ENCODE measurements around the gene VCL. TPM values are rescaled to one million over a fixed set of nuclear protein-coding genes. Genes with fewer than 3 reads are reported as not detected.

The VCL gene
- total RNA-seq, 1 experiment from 2014 or later: 106 TPM

DNA sequence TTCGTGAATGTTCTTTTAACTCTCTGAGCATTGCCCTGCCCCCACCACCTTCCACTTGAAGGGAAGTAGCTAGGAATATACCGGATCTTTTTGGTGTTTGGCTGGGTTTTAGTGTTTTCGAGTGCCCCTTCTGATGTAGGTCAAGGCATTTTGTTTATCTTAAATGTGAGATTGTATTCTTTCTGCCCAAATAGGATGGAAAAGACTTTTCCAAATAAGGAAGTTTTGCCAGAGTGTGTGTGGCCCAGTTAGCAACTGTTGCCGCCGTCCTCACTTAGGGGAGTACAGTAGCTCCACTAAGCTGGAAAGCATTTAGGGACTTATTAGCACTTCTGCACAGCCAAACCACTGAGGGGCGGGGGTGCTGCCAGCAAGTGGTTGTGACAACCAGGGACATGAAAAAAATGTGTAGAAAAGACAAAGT, 29.8 kb upstream of the VCL start:
- no peaks in the 10 kb centered on the region for H4K20me1 ChIP-seq (ENCODE audit: insufficient read depth)
- intact Hi-C loops (cut with micrococcal nuclease): no loop called here
- H3K9me2 ChIP-seq (ENCODE audit: insufficient read depth): no peaks in the 10 kb centered on the region
- H3K4me1 ChIP-seq (ENCODE audit: control insufficient read depth in 1 of 2, insufficient read depth in 2 of 2, low read length in 2 of 2): peaks cover 44 to 63% of the 10 kb centered on the region in 2 experiments
- H3K9me3 ChIP-seq (ENCODE audit: control insufficient read depth in 1 of 2, insufficient read depth in 1 of 2, low read depth in 1 of 2, low read length in 2 of 2): no peaks in the 10 kb centered on the region
- H3K9ac ChIP-seq (ENCODE audit: low read length): peak overlapping the region; percentile 69
- H3K79me2 ChIP-seq (ENCODE audit: insufficient read depth, low read length): no peaks in the 10 kb centered on the region
- RAD21 ChIA-PET (ENCODE audit: low non-redundant PET in 1 of 2, low total read pairs in 2 of 2, uncharacterized antibody in 2 of 2, unreplicated experiment in 2 of 2): no interaction called here
- no peaks in the 10 kb centered on the region for H3K27me3 ChIP-seq (ENCODE audit: insufficient read depth, low read length)
- ATAC-seq (no peak), DNase-seq (ENCODE audit: low read depth, low spot score) (no peak)
- TF ChIP-seq SRF (IDR thresholded peaks at IDR 0.05; ENCODE audit: low read depth) (peak; percentile 67), RAD21 (IDR thresholded peaks at IDR 0.05; ENCODE audit: low read depth) (no peak)
- no peak overlapping the region for H3K4me3 ChIP-seq (replicated peaks in 1 of 2; ENCODE audit: low read depth in 1 of 2, low read length in 2 of 2)
- peak overlapping the region; percentile 73 for H2AFZ ChIP-seq (ENCODE audit: low read depth, low read length, poor library complexity, severe bottlenecking)
- peak overlapping the region; percentile 100 for H3K27ac ChIP-seq (ENCODE audit: low read depth, low read length)
- H3K36me3 ChIP-seq (ENCODE audit: control insufficient read depth in 1 of 2, insufficient read depth in 2 of 2, low read length in 2 of 2): no peaks in the 10 kb centered on the region
- CTCF ChIA-PET: no interaction called here
- H3K4me2 ChIP-seq (ENCODE audit: low read length): peak overlapping the region; percentile 62
- BruUV-seq (replicated peaks): no TSS peak
- POLR2A ChIA-PET: interaction anchor here (0.7 to 5.8 kb wide), 4 partner anchors 26 to 80 kb away, joined by 3 to 36 read pairs (median 7); no protein-coding TSS in a partner anchor

- ChIA-PET POLR2A (interaction anchor here (1.5 to 5.8 kb wide), 2 partner anchors 25 to 81 kb away, joined by 5 to 36 read pairs; no protein-coding TSS in a partner anchor), RAD21 (ENCODE audit: low non-redundant PET in 1 of 2, low total read pairs in 2 of 2, uncharacterized antibody in 2 of 2, unreplicated experiment in 2 of 2) (interaction anchor here in 1 of 2 experiments (0.6 kb wide), 1 partner anchor 12 kb away, joined by 3 read pairs; no protein-coding TSS in a partner anchor), CTCF (no interaction called here)
- no peak overlapping the region for H3K4me3 ChIP-seq (replicated peaks in 1 of 2; ENCODE audit: low read depth in 1 of 2, low read length in 2 of 2)
- no peaks in the 10 kb centered on the region for H3K27me3 ChIP-seq (ENCODE audit: insufficient read depth, low read length)
- H3K4me1 ChIP-seq (ENCODE audit: control insufficient read depth in 1 of 2, insufficient read depth in 2 of 2, low read length in 2 of 2): peaks cover 40 to 56% of the 10 kb centered on the region in 2 experiments
- intact Hi-C loops (cut with micrococcal nuclease): no loop called here
- no peaks in the 10 kb centered on the region for H3K79me2 ChIP-seq (ENCODE audit: insufficient read depth, low read length)
- no peak overlapping the region for H3K4me2 ChIP-seq (ENCODE audit: low read length)
- no peaks in the 10 kb centered on the region; the same call in 1 of the 2 replicates for H3K9me2 ChIP-seq (ENCODE audit: insufficient read depth)
- H2AFZ ChIP-seq (ENCODE audit: low read depth, low read length, poor library complexity, severe bottlenecking): peak overlapping the region; percentile 84
- H4K20me1 ChIP-seq (ENCODE audit: insufficient read depth): no peaks in the 10 kb centered on the region
- no peaks in the 10 kb centered on the region for H3K9me3 ChIP-seq (ENCODE audit: control insufficient read depth in 1 of 2, insufficient read depth in 1 of 2, low read depth in 1 of 2, low read length in 2 of 2)
- TF ChIP-seq SRF (IDR thresholded peaks at IDR 0.05; ENCODE audit: low read depth) (no peak), EZH2phosphoT487 (IDR thresholded peaks at IDR 0.05; ENCODE audit: borderline replicate concordance) (no peak), ZBTB33 (IDR thresholded peaks at IDR 0.05; ENCODE audit: extremely low read depth, insufficient replicate concordance, low read length) (no peak)
- TF ChIP-seq, protein P1, sequence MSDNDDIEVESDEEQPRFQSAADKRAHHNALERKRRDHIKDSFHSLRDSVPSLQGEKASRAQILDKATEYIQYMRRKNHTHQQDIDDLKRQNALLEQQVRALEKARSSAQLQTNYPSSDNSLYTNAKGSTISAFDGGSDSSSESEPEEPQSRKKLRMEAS (IDR thresholded peaks at IDR 0.05): no peak
- no peak overlapping the region for H3K9ac ChIP-seq (ENCODE audit: low read length)
- no peak for DNase-seq (ENCODE audit: low read depth, low spot score)
- ATAC-seq: no peak
- H3K27ac ChIP-seq (ENCODE audit: low read depth, low read length): no peak overlapping the region
- BruUV-seq (replicated peaks): no TSS peak
- no peaks in the 10 kb centered on the region for H3K36me3 ChIP-seq (ENCODE audit: control insufficient read depth in 1 of 2, insufficient read depth in 2 of 2, low read length in 2 of 2)
Measured at GRCh38 chr10:73969224-73969841, 28.6 kb upstream of the VCL start.

Data from HCT116 (cell line).